ENCODE measurements around the gene IFNK.

DNA sequence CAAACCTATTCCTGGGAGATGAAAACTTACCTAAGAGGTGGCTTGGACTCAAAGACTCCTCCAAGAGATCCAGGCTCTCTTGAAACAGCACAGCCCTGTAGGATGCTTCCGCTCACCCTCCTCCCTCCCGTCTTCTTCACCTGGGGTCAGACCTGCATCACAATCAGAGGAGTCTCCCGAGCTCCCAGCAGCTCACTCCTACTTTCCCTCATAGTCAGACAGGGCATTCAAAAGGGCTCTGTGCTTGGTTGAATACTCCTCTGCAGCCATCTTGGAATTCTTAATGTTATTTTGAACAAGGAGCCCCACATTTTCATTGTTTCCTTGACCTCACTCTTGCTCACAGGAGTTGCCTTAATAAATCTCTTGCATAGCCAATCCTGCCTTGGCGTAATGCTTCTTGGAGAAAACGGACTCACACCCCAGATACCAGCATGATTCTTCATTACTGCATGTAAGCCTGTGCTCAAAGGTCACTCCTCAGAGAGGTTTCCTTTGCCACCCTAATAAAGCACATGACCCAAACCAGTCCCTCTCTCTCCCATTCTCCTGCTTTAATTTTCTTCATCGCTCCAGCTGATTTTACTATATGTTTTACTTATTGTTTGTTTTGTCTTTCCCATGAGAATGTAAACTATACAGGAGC, 47.1 kb upstream of the IFNK start:
- no peak for TF ChIP-seq POLR2A (IDR thresholded peaks at IDR 0.05)
- TF ChIP-seq, protein P1, sequence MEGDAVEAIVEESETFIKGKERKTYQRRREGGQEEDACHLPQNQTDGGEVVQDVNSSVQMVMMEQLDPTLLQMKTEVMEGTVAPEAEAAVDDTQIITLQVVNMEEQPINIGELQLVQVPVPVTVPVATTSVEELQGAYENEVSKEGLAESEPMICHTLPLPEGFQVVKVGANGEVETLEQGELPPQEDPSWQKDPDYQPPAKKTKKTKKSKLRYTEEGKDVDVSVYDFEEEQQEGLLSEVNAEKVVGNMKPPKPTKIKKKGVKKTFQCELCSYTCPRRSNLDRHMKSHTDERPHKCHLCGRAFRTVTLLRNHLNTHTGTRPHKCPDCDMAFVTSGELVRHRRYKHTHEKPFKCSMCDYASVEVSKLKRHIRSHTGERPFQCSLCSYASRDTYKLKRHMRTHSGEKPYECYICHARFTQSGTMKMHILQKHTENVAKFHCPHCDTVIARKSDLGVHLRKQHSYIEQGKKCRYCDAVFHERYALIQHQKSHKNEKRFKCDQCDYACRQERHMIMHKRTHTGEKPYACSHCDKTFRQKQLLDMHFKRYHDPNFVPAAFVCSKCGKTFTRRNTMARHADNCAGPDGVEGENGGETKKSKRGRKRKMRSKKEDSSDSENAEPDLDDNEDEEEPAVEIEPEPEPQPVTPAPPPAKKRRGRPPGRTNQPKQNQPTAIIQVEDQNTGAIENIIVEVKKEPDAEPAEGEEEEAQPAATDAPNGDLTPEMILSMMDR (IDR thresholded peaks at IDR 0.05), result no peak

Measured in uterus (tissue), 2 donors.